ENCODE measurements around the gene CRELD1. TPM values are rescaled to one million over a fixed set of nuclear protein-coding genes. Genes with fewer than 3 reads are reported as not detected.

Gene CRELD1
- total and polyA plus RNA-seq, 2 of the 13 experiments (the other 11 are each of a cell fraction or from before 2014, with no cell fraction given) = 27.1 to 61.9 TPM

DNA sequence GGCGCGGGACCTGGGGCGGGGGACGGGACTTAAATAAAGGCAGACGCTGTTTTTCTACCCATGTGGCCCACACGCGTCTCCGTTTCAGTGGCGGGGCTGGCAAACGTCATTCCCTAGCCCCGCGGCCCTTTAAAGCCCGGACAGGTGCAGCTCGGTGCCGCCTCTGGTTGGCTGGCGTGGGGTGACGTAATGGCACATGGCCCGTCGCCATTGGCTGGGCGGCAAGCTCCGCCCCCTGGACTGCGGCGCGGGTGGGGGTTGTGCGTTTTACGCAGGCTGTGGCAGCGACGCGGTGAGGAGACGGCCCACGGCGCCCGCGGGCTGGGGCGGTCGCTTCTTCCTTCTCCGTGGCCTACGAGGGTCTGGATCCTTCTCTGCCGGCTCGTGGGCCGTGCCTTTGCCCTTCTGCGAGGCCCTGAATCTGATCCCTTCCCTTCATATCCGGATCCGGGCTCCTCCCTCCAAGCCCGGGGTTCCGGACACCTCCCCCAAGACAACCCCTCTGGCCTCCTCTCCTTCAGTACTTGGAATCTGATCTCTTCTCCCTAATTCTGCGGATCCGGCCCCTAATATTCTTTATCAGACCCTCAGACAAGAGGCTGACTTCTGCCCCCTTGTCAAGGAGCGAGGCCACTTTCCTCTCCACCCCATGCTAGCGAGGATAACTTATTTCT lies at the start of gene CRELD1 (continued):
- TF ChIP-seq FOXK2 (IDR thresholded peaks at IDR 0.05) (no peak), NR3C1 (CRISPR knock-in tag; IDR thresholded peaks at IDR 0.05) (no peak), FOXO1 (CRISPR knock-in tag; IDR thresholded peaks at IDR 0.05) (no peak; the same call in 1 of the 2 replicates)

DNA sequence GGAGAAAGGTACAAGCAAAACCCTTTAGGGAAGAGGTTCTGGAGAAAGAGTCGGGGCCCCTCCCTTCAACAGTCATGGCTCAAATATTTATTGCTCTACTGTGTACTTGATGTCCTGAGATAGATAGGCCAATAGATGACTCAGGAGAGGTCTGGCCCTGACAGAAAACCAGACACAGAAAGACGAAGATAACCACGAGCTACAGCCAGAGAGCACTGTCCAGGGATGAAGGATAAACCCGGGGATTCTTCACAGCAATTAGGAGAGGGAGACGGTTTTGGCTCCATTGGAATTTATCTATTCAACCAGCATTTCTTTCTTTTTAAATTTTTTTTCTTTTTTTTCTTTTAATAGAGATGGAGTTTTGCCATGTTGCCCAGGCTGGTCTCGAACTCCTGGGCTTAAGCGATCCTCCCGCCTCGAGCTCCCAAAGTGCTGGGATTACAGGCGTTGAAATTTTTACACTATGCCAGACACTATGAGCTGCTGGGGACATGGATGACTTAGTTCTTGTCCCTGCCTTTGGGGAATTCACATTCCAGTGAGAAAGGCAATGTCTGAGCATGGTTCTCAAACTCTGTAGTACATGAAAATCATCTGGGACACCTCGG lies 49.0 kb upstream of the CRELD1 start:
- intact Hi-C loops (cut with micrococcal nuclease; ENCODE audit: unreplicated experiment) (no loop called here), in situ Hi-C loops (cut with HindIII; ENCODE audit: extremely low pct_ligation_motif_present, low pct_unique_long_range_greater_than_20kb) (no loop called here)
- Histone ChIP-seq H3K4me2 (ENCODE audit: low read depth, low read length) (no peak overlapping the region; the same call in 1 of the 2 replicates), H2AFZ (ENCODE audit: low read length) (no peak overlapping the region), H3K27ac (ENCODE audit: extremely low read length, insufficient read depth, low read length) (no peak overlapping the region), H3K4me1 (ENCODE audit: insufficient read depth, low read length) (peaks cover 33% of the 10 kb centered on the region), H3K79me2 (ENCODE audit: insufficient read depth, low read length) (no peaks in the 10 kb centered on the region), H3K4me3 (replicated peaks in 1 of 3; ENCODE audit: insufficient read depth in 1 of 3, low read depth in 2 of 3, low read length in 3 of 3) (no peak overlapping the region), H3K36me3 (replicated peaks in 1 of 2; ENCODE audit: control insufficient read depth in 1 of 2, insufficient read depth in 2 of 2, low read length in 2 of 2) (no peaks in the 10 kb centered on the region), H3K9ac (ENCODE audit: insufficient read depth, low read depth, low read length) (no peak overlapping the region), H3K9me3 (ENCODE audit: low read length) (no peaks in the 10 kb centered on the region), H4K20me1 (ENCODE audit: insufficient read depth, low read length) (no peaks in the 10 kb centered on the region), H3K27me3 (ENCODE audit: control insufficient read depth in 1 of 2, insufficient read depth in 2 of 2, low read length in 2 of 2) (no peaks in the 10 kb centered on the region)
- peak; percentile 52; the same call in 2 of the 3 replicates for ATAC-seq
- ChIA-PET POLR2A (interaction anchor here (1.3 to 2.0 kb wide), 4 partner anchors 13 to 48 kb away, joined by 4 to 7 read pairs (median 5); partner anchors contain the start of genes CRELD1 and IL17RE), CTCF (ENCODE audit: low intra/inter-chr PET ratio, low total read pairs) (no interaction called here)
- DNase-seq (ENCODE audit: low spot score) = peak; percentile 29
- no peak for FAIRE-seq
- WGBS (ENCODE audit: low lambda C conversion rate) = 39% methylated on average over 11 of the region's 11 CpGs
- BruUV-seq (replicated peaks) = no TSS peak
- TF ChIP-seq ZIK1 (CRISPR knock-in tag; IDR thresholded peaks at IDR 0.05; ENCODE audit: borderline replicate concordance, low read depth) (no peak), HNRNPL (IDR thresholded peaks at IDR 0.05; ENCODE audit: low read depth, low read length) (no peak), FOSL2 (CRISPR knock-in tag; IDR thresholded peaks at IDR 0.05) (peak; percentile 42), NFIC (IDR thresholded peaks at IDR 0.05; ENCODE audit: low read length) (no peak), ZNF263 (CRISPR knock-in tag; IDR thresholded peaks at IDR 0.05) (peak; percentile 90), SATB2 (CRISPR knock-in tag; IDR thresholded peaks at IDR 0.05) (no peak)
- TF ChIP-seq, protein P1, sequence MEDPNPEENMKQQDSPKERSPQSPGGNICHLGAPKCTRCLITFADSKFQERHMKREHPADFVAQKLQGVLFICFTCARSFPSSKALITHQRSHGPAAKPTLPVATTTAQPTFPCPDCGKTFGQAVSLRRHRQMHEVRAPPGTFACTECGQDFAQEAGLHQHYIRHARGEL (CRISPR knock-in tag; IDR thresholded peaks at IDR 0.05) = no peak
